HCT116 (cell line): ENCODE data around the gene FAM110A. TPM values are rescaled to one million over a fixed set of nuclear protein-coding genes. Genes with fewer than 3 reads are reported as not detected.

ENCODE experiments used
- ATAC-seq: fragments of 200-7000 bp; cut with Tn5 transposase; 2 replicates; pipeline ENCODE4 v1.9.1; 2020; ENCODE audit warnings: mild to moderate bottlenecking, moderate library complexity
- BruUV-seq: library from RNA; stranded (reverse); fragments of 400-500 nt; replicated peaks from 2 replicates; lab custom pipeline; 2021; lab: Mats Ljungman, UMichigan
- CTCF ChIA-PET: fragments of 300-600 bp; sonication (Branson Sonifier 250); formaldehyde crosslinking; loops from one replicate; lab custom pipeline; 2021; ENCODE audit warnings: antibody characterized with exemption; lab: Charles Lee
- POLR2A ChIA-PET: fragments of 300-600, 350-600 bp; sonication (Branson Sonifier 250); formaldehyde crosslinking; loops from one replicate; lab custom pipeline; 2021; ENCODE audit warnings: antibody characterized with exemption; lab: Charles Lee
- RAD21 ChIA-PET, 2 experiments: fragments of 300-600 bp; sonication (Branson Sonifier 250); formaldehyde crosslinking; loops; one replicate each; lab custom pipeline; 2023; ENCODE audit warnings: low total read pairs in 2 of 2; ENCODE audit not compliant: uncharacterized antibody in 2 of 2, unreplicated experiment in 2 of 2, low non-redundant PET in 1 of 2; lab: Charles Lee
- DNase-seq: peaks from one replicate; pipeline ENCODE4 v3.0.0-alpha.2; 2010; ENCODE audit warnings: low read depth, low spot score
- H2AFZ ChIP-seq: fragments of 200-600 bp; shearing (Covaris generic), sonication (generic); 2 replicates; pipeline ENCODE4 v1.6.1; 2017; ENCODE audit warnings: low read depth, mixed run types, mixed read lengths, antibody characterized with exemption, low read length; ENCODE audit not compliant: poor library complexity, severe bottlenecking
- H3K27ac ChIP-seq: 2 replicates; pipeline ENCODE4 v1.5.1; 2012; ENCODE audit warnings: low read depth, low read length
- H3K27me3 ChIP-seq: fragments of 200-600 bp; sonication (generic); 2 replicates; pipeline ENCODE4 v1.6.1; 2016; ENCODE audit warnings: mixed run types, low read length, mixed read lengths; ENCODE audit not compliant: insufficient read depth
- H3K36me3 ChIP-seq, 2 experiments: fragments of 200-500 bp in 1 of 2; fragments of 200-600 bp in 1 of 2; sonication (Bioruptor generic) in 1 of 2; sonication (generic) in 1 of 2; 2 replicates each; pipeline versions ENCODE4 v1.5.1 to v1.6.1; 2014 to 2016; ENCODE audit warnings: low read length in 2 of 2, inconsistent platforms in 1 of 2, mixed read lengths in 1 of 2, mixed run types in 1 of 2; ENCODE audit not compliant: insufficient read depth in 2 of 2, control insufficient read depth in 1 of 2
- H3K4me1 ChIP-seq, 2 experiments: fragments of 200-600 bp in 1 of 2; sonication (generic) in 1 of 2; 2 replicates each; pipeline versions ENCODE4 v1.5.1 to v1.6.1; 2012 to 2017; ENCODE audit warnings: low read length in 2 of 2, inconsistent platforms in 1 of 2, mild to moderate bottlenecking in 1 of 2, mixed read lengths in 1 of 2, mixed run types in 1 of 2, moderate library complexity in 1 of 2; ENCODE audit not compliant: insufficient read depth in 2 of 2, control insufficient read depth in 1 of 2
- H3K4me2 ChIP-seq: fragments of 200-600 bp; sonication (generic); 2 replicates; pipeline ENCODE4 v1.6.1; 2017; ENCODE audit warnings: mixed run types, low read length, mixed read lengths
- H3K4me3 ChIP-seq, 2 experiments: fragments of 200-600 bp in 1 of 2; sonication (generic) in 1 of 2; replicated peaks in 1 of 2; 2 replicates each; pipeline ENCODE4 v1.5.1; 2011 to 2016; ENCODE audit warnings: low read length in 2 of 2, control low read depth in 1 of 2, low read depth in 1 of 2, mild to moderate bottlenecking in 1 of 2, mixed read lengths in 1 of 2, mixed run types in 1 of 2
- H3K79me2 ChIP-seq: fragments of 200-600 bp; sonication (generic); 2 replicates; pipeline ENCODE4 v1.6.1; 2017; ENCODE audit warnings: mild to moderate bottlenecking, mixed run types, low read length, moderate library complexity, mixed read lengths; ENCODE audit not compliant: insufficient read depth
- H3K9ac ChIP-seq: fragments of 200-600 bp; sonication (generic); 2 replicates; pipeline ENCODE4 v1.6.1; 2016; ENCODE audit warnings: low read length, mixed read lengths
- H3K9me2 ChIP-seq: fragments of 200-600 bp; sonication (generic), shearing (Covaris generic); 2 replicates; pipeline ENCODE4 v1.6.1; 2017; ENCODE audit warnings: mixed run types, mild to moderate bottlenecking, moderate library complexity; ENCODE audit not compliant: insufficient read depth
- H3K9me3 ChIP-seq, 2 experiments: fragments of 200-500 bp in 1 of 2; fragments of 200-600 bp in 1 of 2; sonication (Bioruptor generic) in 1 of 2; sonication (generic) in 1 of 2; 2 replicates each; pipeline ENCODE4 v1.6.1; 2014 to 2017; ENCODE audit warnings: low read length in 2 of 2, mixed read lengths in 2 of 2, inconsistent platforms in 1 of 2, low read depth in 1 of 2, mild to moderate bottlenecking in 1 of 2, mixed run types in 1 of 2, moderate library complexity in 1 of 2; ENCODE audit not compliant: control insufficient read depth in 1 of 2, insufficient read depth in 1 of 2
- H4K20me1 ChIP-seq: fragments of 200-600 bp; sonication (generic), shearing (Covaris generic); 2 replicates; pipeline ENCODE4 v1.6.1; 2017; ENCODE audit warnings: mixed run types, mild to moderate bottlenecking, moderate library complexity; ENCODE audit not compliant: insufficient read depth
- CBX3 ChIP-seq: IDR thresholded peaks from 2 replicates; pipeline ENCODE4 v1.6.1; 2012; ENCODE audit warnings: low read depth
- CEBPB ChIP-seq: IDR thresholded peaks from 2 replicates; pipeline ENCODE4 v1.6.1; 2012; ENCODE audit warnings: low read depth
- EGR1 ChIP-seq: IDR thresholded peaks from 2 replicates; pipeline ENCODE4 v1.6.1; 2012; ENCODE audit warnings: low read depth
- ELF1 ChIP-seq: IDR thresholded peaks from 2 replicates; pipeline ENCODE4 v1.6.1; 2012; ENCODE audit warnings: low read depth, borderline replicate concordance
- POLR2A ChIP-seq: IDR thresholded peaks from 2 replicates; pipeline ENCODE4 v1.7.0; 2011; ENCODE audit warnings: borderline replicate concordance; ENCODE audit not compliant: insufficient read depth, insufficient read length; ENCODE audit errors: extremely low read depth
- RAD21 ChIP-seq: IDR thresholded peaks from 2 replicates; pipeline ENCODE4 v1.6.1; 2012; ENCODE audit warnings: low read depth, mild to moderate bottlenecking
- SIN3A ChIP-seq: IDR thresholded peaks from 2 replicates; pipeline ENCODE4 v1.6.1; 2012; ENCODE audit warnings: low read depth
- SP1 ChIP-seq: IDR thresholded peaks from 2 replicates; pipeline ENCODE4 v1.6.1; 2012; ENCODE audit warnings: low read depth
- SRF ChIP-seq: IDR thresholded peaks from 2 replicates; pipeline ENCODE4 v1.6.1; 2012; ENCODE audit warnings: low read depth
- TCF7L2 ChIP-seq: IDR thresholded peaks from 2 replicates; pipeline ENCODE4 v1.7.0; 2011; ENCODE audit warnings: borderline replicate concordance, inconsistent platforms; ENCODE audit not compliant: insufficient read depth, insufficient read length; ENCODE audit errors: extremely low read depth
- YY1 ChIP-seq: IDR thresholded peaks from 2 replicates; pipeline ENCODE4 v1.6.1; 2011; ENCODE audit warnings: low read length, low read depth, moderate library complexity, mild to moderate bottlenecking; ENCODE audit not compliant: insufficient replicate concordance; ENCODE audit errors: extremely low read depth
- ZFX ChIP-seq: fragments of 450-650 bp; IDR thresholded peaks from 2 replicates; pipeline ENCODE4 v1.6.1; 2017
- ZNF274 ChIP-seq: fragments of 200-500 bp; sonication (Bioruptor generic); IDR thresholded peaks from 2 replicates; pipeline ENCODE4 v1.6.1; 2014; ENCODE audit warnings: mild to moderate bottlenecking, low read depth, low read length, inconsistent platforms
- intact Hi-C: fragments of 100-400 bp; cut with micrococcal nuclease; formaldehyde crosslinking; loops from 2 replicates; pipeline ENCODE4 v1.10.0; 2022
- total RNA-seq: library from RNA; stranded (reverse); gene quantifications from one replicate; pipeline ENCODE4 v1.2.1, GENCODE V29; 2021; ENCODE audit not compliant: unreplicated experiment
- TF ChIP-seq, protein P1 (sequence below): IDR thresholded peaks from 2 replicates; pipeline ENCODE4 v1.6.1; 2011; ENCODE audit warnings: mild to moderate bottlenecking, low read length, moderate library complexity; ENCODE audit not compliant: insufficient replicate concordance; ENCODE audit errors: extremely low read depth
- TF ChIP-seq, protein P2 (sequence below): IDR thresholded peaks from 2 replicates; pipeline ENCODE4 v1.6.1; 2012; ENCODE audit warnings: low read depth
- TF ChIP-seq, protein P3 (sequence below), 3 experiments: fragments of 200-600 bp in 1 of 3; sonication (generic) in 1 of 3; IDR thresholded peaks in 2 of 3; conservative IDR thresholded peaks in 1 of 3; 2 replicates each; pipeline ENCODE4 v1.5.1; 2012 to 2017; ENCODE audit warnings: low read depth in 2 of 3, low read length in 2 of 3, antibody characterized with exemption in 1 of 3, borderline replicate concordance in 1 of 3, control low read depth in 1 of 3, mild to moderate bottlenecking in 1 of 3, mixed read lengths in 1 of 3, mixed run types in 1 of 3, moderate library complexity in 1 of 3; ENCODE audit not compliant: insufficient read depth in 1 of 3

FAM110A gene
- total RNA-seq, 1 experiment from 2014 or later = 26.4 TPM

DNA sequence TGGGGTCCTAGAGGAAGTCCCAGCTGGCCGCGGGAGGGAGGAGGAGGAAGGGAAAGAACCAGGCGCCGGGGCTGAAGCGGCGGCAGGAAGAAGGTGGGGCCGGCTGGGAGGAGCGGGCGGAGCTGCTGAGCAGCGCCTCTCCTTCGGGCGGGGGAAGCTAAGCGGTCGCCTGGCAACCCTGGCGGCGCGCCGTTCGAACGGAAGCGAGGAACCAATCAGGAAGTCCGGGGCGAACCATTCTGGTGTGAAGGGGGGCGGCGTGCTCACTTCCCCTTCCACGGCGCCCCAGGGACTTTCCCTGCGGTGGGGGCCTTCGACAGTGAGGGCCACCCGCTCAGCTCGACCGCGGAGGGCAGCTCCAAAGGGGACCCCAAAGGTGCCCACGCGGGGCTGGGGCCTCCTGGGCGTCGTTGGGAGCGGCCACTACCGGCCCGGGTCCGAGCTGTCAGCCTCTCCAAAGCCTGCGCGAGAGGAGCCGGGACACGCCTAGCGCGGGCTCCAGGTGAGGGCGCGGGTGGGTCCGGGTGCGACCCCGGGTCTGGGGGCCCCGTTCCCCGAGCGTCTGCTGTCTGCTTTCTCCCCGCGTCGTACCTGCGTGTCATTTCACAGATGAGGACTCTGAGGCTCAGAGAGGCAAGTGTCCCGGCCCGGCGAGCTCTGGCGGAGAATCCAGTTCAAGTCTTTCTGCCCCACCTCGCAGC is at the start of gene FAM110A (continued):
- no peak for TF ChIP-seq CEBPB
- TF ChIP-seq SRF = no peak
- 0 out of 2 replicates have a peak, but pooled peaks have one; percentile 35 for TF ChIP-seq EGR1
- TF ChIP-seq ELF1 = no peak
- peak; percentile 91 for TF ChIP-seq SP1
- 0 out of 2 replicates have a peak, but pooled peaks have one; percentile 12 for TF ChIP-seq CBX3
- TF ChIP-seq ZNF274 = no peak

DNA sequence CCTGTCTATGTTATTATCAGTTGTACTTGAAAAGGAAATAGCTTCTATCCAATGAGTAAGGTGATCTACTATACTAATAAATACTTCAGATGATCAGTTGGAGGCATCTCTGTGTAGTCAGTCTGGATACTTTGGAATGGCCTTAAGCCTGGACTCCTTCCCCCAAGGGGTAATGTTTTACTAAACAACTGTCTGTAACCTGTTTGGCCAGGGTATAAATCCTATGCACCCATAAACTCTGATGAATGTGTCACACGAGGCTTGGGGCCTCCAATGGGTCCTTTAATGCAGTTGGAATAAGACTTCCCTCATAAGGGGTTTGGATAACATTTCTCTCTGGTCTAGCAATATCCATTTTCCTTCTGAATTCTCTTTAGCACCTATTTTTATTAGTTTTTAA is 45.7 kb upstream of the FAM110A start:
- no peaks in the 10 kb centered on the region for H3K4me1 ChIP-seq
- peaks cover 0 to 9% of the 10 kb centered on the region in 2 experiments; a peak in 1 of 4 replicates for H3K9me3 ChIP-seq
- no peaks in the 10 kb centered on the region for H3K27me3 ChIP-seq
- intact Hi-C loops = no loop called here
- no peaks in the 10 kb centered on the region for H3K79me2 ChIP-seq
- DNase-seq (no peak), ATAC-seq (no peak)
- no peak overlapping the region for H3K4me2 ChIP-seq
- no peaks in the 10 kb centered on the region for H3K9me2 ChIP-seq
- CTCF ChIA-PET = no interaction called here
- no peaks in the 10 kb centered on the region for H4K20me1 ChIP-seq
- no TSS peak for BruUV-seq
- H3K36me3 ChIP-seq = no peaks in the 10 kb centered on the region
- no peak overlapping the region for H3K9ac ChIP-seq
- POLR2A ChIA-PET = no interaction called here
- TF ChIP-seq, protein P1, sequence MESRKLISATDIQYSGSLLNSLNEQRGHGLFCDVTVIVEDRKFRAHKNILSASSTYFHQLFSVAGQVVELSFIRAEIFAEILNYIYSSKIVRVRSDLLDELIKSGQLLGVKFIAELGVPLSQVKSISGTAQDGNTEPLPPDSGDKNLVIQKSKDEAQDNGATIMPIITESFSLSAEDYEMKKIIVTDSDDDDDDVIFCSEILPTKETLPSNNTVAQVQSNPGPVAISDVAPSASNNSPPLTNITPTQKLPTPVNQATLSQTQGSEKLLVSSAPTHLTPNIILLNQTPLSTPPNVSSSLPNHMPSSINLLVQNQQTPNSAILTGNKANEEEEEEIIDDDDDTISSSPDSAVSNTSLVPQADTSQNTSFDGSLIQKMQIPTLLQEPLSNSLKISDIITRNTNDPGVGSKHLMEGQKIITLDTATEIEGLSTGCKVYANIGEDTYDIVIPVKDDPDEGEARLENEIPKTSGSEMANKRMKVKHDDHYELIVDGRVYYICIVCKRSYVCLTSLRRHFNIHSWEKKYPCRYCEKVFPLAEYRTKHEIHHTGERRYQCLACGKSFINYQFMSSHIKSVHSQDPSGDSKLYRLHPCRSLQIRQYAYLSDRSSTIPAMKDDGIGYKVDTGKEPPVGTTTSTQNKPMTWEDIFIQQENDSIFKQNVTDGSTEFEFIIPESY = no peak
- TF ChIP-seq SRF (no peak), RAD21 (no peak), ZFX (no peak), EGR1 (no peak), SIN3A (no peak), CEBPB (no peak), ELF1 (no peak), POLR2A (no peak), TCF7L2 (no peak), YY1 (no peak), ZNF274 (no peak)
- TF ChIP-seq, protein P2, sequence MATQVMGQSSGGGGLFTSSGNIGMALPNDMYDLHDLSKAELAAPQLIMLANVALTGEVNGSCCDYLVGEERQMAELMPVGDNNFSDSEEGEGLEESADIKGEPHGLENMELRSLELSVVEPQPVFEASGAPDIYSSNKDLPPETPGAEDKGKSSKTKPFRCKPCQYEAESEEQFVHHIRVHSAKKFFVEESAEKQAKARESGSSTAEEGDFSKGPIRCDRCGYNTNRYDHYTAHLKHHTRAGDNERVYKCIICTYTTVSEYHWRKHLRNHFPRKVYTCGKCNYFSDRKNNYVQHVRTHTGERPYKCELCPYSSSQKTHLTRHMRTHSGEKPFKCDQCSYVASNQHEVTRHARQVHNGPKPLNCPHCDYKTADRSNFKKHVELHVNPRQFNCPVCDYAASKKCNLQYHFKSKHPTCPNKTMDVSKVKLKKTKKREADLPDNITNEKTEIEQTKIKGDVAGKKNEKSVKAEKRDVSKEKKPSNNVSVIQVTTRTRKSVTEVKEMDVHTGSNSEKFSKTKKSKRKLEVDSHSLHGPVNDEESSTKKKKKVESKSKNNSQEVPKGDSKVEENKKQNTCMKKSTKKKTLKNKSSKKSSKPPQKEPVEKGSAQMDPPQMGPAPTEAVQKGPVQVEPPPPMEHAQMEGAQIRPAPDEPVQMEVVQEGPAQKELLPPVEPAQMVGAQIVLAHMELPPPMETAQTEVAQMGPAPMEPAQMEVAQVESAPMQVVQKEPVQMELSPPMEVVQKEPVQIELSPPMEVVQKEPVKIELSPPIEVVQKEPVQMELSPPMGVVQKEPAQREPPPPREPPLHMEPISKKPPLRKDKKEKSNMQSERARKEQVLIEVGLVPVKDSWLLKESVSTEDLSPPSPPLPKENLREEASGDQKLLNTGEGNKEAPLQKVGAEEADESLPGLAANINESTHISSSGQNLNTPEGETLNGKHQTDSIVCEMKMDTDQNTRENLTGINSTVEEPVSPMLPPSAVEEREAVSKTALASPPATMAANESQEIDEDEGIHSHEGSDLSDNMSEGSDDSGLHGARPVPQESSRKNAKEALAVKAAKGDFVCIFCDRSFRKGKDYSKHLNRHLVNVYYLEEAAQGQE = no peak
- TF ChIP-seq, protein P3, sequence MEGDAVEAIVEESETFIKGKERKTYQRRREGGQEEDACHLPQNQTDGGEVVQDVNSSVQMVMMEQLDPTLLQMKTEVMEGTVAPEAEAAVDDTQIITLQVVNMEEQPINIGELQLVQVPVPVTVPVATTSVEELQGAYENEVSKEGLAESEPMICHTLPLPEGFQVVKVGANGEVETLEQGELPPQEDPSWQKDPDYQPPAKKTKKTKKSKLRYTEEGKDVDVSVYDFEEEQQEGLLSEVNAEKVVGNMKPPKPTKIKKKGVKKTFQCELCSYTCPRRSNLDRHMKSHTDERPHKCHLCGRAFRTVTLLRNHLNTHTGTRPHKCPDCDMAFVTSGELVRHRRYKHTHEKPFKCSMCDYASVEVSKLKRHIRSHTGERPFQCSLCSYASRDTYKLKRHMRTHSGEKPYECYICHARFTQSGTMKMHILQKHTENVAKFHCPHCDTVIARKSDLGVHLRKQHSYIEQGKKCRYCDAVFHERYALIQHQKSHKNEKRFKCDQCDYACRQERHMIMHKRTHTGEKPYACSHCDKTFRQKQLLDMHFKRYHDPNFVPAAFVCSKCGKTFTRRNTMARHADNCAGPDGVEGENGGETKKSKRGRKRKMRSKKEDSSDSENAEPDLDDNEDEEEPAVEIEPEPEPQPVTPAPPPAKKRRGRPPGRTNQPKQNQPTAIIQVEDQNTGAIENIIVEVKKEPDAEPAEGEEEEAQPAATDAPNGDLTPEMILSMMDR (IDR thresholded peaks at IDR 0.05 in 2 of 3, conservative IDR thresholded peaks at IDR 0.05 in 1 of 3; ENCODE audit: borderline replicate concordance in 1 of 3, insufficient read depth in 1 of 3, low read depth in 2 of 3, low read length in 2 of 3) = no peak
- RAD21 ChIA-PET = no interaction called here
- H3K27ac ChIP-seq = no peak overlapping the region
- H3K4me3 ChIP-seq = no peak overlapping the region
- no peak overlapping the region for H2AFZ ChIP-seq
